MG63 (cell line): ENCODE data around the gene ERCC6L2. TPM values are rescaled to one million over a fixed set of nuclear protein-coding genes. Genes with fewer than 3 reads are reported as not detected.

Experiments
- DNase-seq: peaks from one replicate; pipeline ENCODE4 v3.0.0-alpha.2; 2020
- H3K27me3 ChIP-seq: fragments of 250-450 bp; sonication (Bioruptor Pico); 2 replicates; pipeline ENCODE4 v1.5.1; 2020; ENCODE audit warnings: mild to moderate bottlenecking, moderate library complexity
- H3K36me3 ChIP-seq: fragments of 250-450 bp; sonication (Bioruptor Pico); 2 replicates; pipeline ENCODE4 v1.5.1; 2020; ENCODE audit warnings: mild to moderate bottlenecking, moderate library complexity
- H3K4me3 ChIP-seq: fragments of 250-450 bp; sonication (Bioruptor Pico); 2 replicates; pipeline ENCODE4 v1.5.1; 2020; ENCODE audit warnings: mild to moderate bottlenecking, moderate library complexity
- H3K9me3 ChIP-seq: fragments of 250-450 bp; sonication (Bioruptor Pico); 2 replicates; pipeline ENCODE4 v1.5.1; 2020; ENCODE audit warnings: mild to moderate bottlenecking, moderate library complexity
- total RNA-seq: library from RNA; depleted of rRNA; stranded (reverse); fragments of >200 nt; shearing (Covaris generic); gene quantifications from 2 replicates; pipeline ENCODE4 v1.2.3, GENCODE V29; 2014; ENCODE audit warnings: low replicate concordance

Gene ERCC6L2
- total RNA-seq, 1 experiment from 2014 or later: 24.2 TPM

GRCh38 chr9:95937131-95937530, 61.6 kb downstream of the ERCC6L2 start:
- H3K27me3 ChIP-seq: no peaks in the 10 kb centered on the region
- H3K36me3 ChIP-seq: peaks cover 72% of the 10 kb centered on the region
- H3K4me3 ChIP-seq: no peak overlapping the region
- no peak for DNase-seq
- H3K9me3 ChIP-seq: peaks cover 12% of the 10 kb centered on the region

DNA sequence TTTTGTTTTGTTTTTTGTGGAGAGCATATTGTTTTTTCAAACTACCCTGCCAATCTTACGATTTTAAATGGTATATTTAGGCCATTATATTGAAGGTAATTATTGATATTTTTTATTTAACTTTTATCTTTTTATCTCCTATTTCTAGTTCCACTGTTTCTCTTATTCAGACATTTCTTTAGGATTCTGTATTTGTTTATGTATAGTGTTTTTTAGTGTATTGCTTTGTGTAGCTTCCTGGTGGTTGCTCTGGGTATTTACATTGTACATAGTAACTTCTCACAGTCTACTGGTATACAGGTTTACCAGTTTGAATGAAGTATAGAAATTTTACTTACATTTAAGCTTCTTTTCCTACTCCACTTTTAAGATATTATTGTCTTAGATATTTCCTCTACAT, 63.2 kb downstream of the ERCC6L2 start:
- no peak for DNase-seq
- H3K9me3 ChIP-seq: peaks cover 15% of the 10 kb centered on the region
- no peak overlapping the region for H3K4me3 ChIP-seq
- no peaks in the 10 kb centered on the region for H3K27me3 ChIP-seq
- H3K36me3 ChIP-seq: peaks cover 74% of the 10 kb centered on the region

DNA sequence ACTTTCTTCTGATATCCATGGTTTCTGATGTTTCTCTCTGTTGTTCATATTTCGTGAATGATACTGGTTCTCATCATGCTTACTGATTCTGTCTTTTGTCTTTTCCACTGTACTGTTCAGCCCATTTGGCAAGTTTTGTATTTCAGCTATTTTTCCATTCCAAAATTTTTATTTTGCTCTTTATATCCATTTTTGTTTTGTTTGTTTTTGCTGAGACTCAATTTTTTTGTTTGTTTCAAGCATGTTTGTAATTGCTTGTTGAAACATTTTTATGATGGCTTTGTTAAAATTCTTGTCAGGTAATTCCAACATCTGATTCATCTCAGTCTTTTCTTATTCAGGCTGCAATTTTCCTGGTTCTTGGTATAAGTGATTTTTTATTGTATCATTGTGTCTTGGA, 64.0 kb downstream of the ERCC6L2 start:
- Histone ChIP-seq H3K4me3 (no peak overlapping the region), H3K9me3 (peaks cover 15% of the 10 kb centered on the region), H3K27me3 (no peaks in the 10 kb centered on the region), H3K36me3 (peaks cover 74% of the 10 kb centered on the region)
- no peak for DNase-seq

GRCh38 chr9:95940265-95940664, 64.8 kb downstream of the ERCC6L2 start:
- DNase-seq: no peak

DNA sequence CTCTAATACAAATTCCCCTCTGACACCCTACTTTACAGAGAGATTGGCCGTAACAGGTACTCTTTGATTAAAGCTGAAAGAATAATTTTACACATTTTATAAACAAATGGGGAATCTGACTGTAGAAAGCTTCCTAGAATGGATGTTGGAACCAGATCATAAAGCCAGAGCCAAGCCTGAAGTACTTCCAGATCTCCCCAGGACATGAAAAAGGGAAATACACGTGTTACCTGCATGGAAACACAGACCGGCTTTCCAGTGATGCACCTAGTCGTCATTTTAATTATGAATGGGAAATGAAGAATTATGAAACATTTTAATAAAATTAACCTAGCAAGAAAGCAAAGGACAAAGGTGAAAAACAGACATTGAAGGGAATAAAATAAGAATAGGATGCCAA, 66.5 kb downstream of the ERCC6L2 start:
- peaks cover 22% of the 10 kb centered on the region for H3K9me3 ChIP-seq
- no peak overlapping the region for H3K4me3 ChIP-seq
- no peak for DNase-seq
- no peaks in the 10 kb centered on the region for H3K27me3 ChIP-seq
- peaks cover 78% of the 10 kb centered on the region for H3K36me3 ChIP-seq

More at GRCh38 chr9:95940265-95940664, 64.8 kb downstream of the ERCC6L2 start:
- Histone ChIP-seq H3K27me3 (no peaks in the 10 kb centered on the region), H3K9me3 (peaks cover 15% of the 10 kb centered on the region), H3K4me3 (no peak overlapping the region), H3K36me3 (peaks cover 74% of the 10 kb centered on the region)

DNA sequence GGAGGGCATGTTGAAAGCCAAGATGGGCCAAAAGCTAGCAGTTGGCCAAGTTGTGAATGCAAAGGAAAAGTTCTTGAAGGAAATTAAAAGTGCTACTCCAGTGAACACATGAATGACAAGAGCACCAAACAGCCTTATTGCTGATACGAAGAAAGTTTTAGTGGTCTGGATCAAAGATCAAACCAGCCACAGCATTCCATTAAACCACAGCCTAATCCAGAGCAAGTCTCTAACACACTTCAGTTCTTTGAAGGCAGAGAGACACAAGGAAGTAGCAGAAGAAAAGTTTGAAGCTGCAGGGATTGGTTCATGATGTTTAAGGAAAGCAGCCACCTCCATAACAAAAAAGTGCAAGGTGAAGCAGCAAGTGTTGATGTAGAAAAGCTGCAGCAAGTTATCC, 71.6 kb downstream of the ERCC6L2 start:
- H3K4me3 ChIP-seq: no peak overlapping the region
- DNase-seq: no peak
- H3K27me3 ChIP-seq: no peaks in the 10 kb centered on the region
- peaks cover 28% of the 10 kb centered on the region for H3K9me3 ChIP-seq
- peaks cover 92% of the 10 kb centered on the region for H3K36me3 ChIP-seq

GRCh38 chr9:95952471-95952870, 77.0 kb downstream of the ERCC6L2 start:
- no peak for DNase-seq
- peaks cover 20% of the 10 kb centered on the region for H3K9me3 ChIP-seq
- H3K36me3 ChIP-seq: peaks cover 65% of the 10 kb centered on the region
- H3K27me3 ChIP-seq: no peaks in the 10 kb centered on the region
- H3K4me3 ChIP-seq: no peak overlapping the region

- Histone ChIP-seq H3K36me3 (peaks cover 59% of the 10 kb centered on the region), H3K27me3 (no peaks in the 10 kb centered on the region), H3K9me3 (0 out of 2 replicates have a peak, but pooled peaks cover 10% of the 10 kb centered on the region), H3K4me3 (no peak overlapping the region)
- no peak for DNase-seq
Observed at GRCh38 chr9:95953986-95954385, 78.5 kb downstream of the ERCC6L2 start.

GRCh38 chr9:95954940-95955339, 79.4 kb downstream of the ERCC6L2 start:
- Histone ChIP-seq H3K4me3 (no peak overlapping the region), H3K27me3 (no peaks in the 10 kb centered on the region), H3K9me3 (0 out of 2 replicates have a peak, but pooled peaks cover 10% of the 10 kb centered on the region), H3K36me3 (peaks cover 56% of the 10 kb centered on the region)
- no peak for DNase-seq

- no peaks in the 10 kb centered on the region for H3K27me3 ChIP-seq
- DNase-seq: no peak
- no peaks in the 10 kb centered on the region for H3K9me3 ChIP-seq
- peaks cover 32% of the 10 kb centered on the region for H3K36me3 ChIP-seq
- no peak overlapping the region for H3K4me3 ChIP-seq
Observed at GRCh38 chr9:95962936-95963335, 87.4 kb downstream of the ERCC6L2 start.

- Histone ChIP-seq H3K27me3 (no peaks in the 10 kb centered on the region), H3K36me3 (peaks cover 28% of the 10 kb centered on the region; the same call in 1 of the 2 replicates)
- no peak for DNase-seq
Observed at GRCh38 chr9:95963659-95964058, 88.2 kb downstream of the ERCC6L2 start.

GRCh38 chr9:95966306-95966705, 90.8 kb downstream of the ERCC6L2 start:
- peaks cover 14% of the 10 kb centered on the region; the same call in 1 of the 2 replicates for H3K36me3 ChIP-seq
- no peaks in the 10 kb centered on the region for H3K9me3 ChIP-seq
- DNase-seq: no peak
- no peaks in the 10 kb centered on the region for H3K27me3 ChIP-seq
- no peak overlapping the region for H3K4me3 ChIP-seq

More at GRCh38 chr9:95963659-95964058, 88.2 kb downstream of the ERCC6L2 start:
- H3K9me3 ChIP-seq: no peaks in the 10 kb centered on the region
- H3K4me3 ChIP-seq: no peak overlapping the region

DNA sequence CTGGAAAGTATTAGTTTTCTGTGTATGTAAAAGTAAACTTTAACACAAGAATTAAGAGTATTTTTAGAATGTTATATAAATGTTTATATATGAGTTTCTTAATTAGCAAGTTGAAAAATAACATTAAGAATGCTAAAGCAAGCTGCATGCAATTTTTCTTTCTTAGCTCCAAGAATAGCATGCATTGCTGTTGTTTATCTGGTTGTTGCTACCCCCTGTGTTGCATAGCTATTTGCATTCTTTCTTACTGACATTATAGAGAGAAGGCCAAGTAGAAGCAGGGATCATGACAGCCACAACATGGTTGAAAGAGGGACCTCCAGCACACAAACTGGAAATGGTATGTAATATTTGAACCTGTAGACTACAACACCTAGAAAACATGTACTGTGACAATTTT, 94.8 kb downstream of the ERCC6L2 start:
- DNase-seq: no peak
- Histone ChIP-seq H3K4me3 (no peak overlapping the region), H3K9me3 (no peaks in the 10 kb centered on the region), H3K27me3 (no peaks in the 10 kb centered on the region), H3K36me3 (peaks cover 34% of the 10 kb centered on the region)

DNA sequence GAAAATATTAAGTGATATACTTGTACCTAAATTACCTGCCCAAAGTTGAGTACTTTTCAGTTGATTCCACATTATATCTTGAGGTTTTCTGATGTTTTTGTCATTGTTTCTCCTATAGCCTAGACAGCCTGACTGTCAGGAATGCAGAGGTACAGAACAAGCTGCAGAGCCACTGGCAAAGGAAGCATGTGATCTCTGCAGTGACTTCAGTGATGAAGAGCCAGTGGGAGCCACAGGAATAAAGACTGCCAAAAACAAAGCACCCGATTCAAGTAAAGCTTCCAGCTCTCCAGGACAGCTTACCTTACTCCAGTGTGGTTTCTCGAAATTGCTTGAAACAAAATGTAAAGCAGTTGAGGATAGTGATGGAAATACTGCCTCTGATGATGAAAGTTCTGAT, 96.3 kb downstream of the ERCC6L2 start:
- no peak overlapping the region for H3K4me3 ChIP-seq
- no peaks in the 10 kb centered on the region for H3K9me3 ChIP-seq
- no peaks in the 10 kb centered on the region for H3K27me3 ChIP-seq
- H3K36me3 ChIP-seq: peaks cover 32% of the 10 kb centered on the region
- no peak for DNase-seq

DNA sequence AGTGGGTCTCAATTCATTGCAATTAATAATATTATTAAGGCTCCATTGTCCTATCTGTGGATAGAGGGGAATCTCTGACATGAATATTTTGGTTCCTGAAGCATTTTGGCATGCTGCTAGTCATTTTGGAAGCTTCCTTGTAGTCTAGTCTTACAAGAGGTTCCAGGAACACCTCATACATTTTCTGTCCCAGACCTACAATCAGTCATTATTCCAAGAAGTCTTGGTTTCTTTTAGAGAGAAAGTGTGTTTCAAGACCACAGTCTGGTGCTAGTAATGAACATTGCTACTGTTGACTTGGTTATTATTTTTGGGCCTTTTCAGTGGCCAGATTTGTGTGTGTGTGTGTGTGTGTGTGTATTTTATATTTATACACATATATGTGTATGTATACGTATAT, 98.9 kb downstream of the ERCC6L2 start:
- Histone ChIP-seq H3K9me3 (no peaks in the 10 kb centered on the region), H3K27me3 (no peaks in the 10 kb centered on the region), H3K36me3 (peaks cover 34% of the 10 kb centered on the region), H3K4me3 (no peak overlapping the region)
- no peak for DNase-seq

- no peaks in the 10 kb centered on the region for H3K9me3 ChIP-seq
- no peaks in the 10 kb centered on the region for H3K27me3 ChIP-seq
- H3K36me3 ChIP-seq: peaks cover 19% of the 10 kb centered on the region
- DNase-seq: no peak
- H3K4me3 ChIP-seq: no peak overlapping the region
Observed at GRCh38 chr9:95977371-95977770, 101.9 kb downstream of the ERCC6L2 start.

DNA sequence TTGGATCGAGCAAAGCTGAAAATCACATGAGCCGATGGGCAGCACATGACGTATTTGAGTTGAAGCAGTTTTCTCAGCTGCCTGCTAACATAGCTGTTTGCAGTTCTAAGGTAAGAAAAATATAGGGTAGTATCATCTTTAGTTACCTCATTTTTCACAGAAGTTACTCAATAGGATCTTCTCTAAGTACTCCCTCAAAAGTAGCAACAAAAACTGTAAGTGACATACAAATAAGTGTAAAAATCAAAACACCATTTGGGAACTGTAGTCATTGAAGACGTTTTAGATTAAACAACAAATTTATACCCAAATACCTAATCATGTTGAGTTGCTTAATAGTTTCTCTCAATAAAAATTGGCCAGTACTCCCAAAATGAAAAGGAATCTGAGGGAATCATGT, 102.6 kb downstream of the ERCC6L2 start:
- DNase-seq: no peak
- H3K4me3 ChIP-seq: no peak overlapping the region
- peaks cover 12% of the 10 kb centered on the region for H3K36me3 ChIP-seq
- H3K9me3 ChIP-seq: no peaks in the 10 kb centered on the region
- no peaks in the 10 kb centered on the region for H3K27me3 ChIP-seq

- Histone ChIP-seq H3K4me3 (no peak overlapping the region), H3K27me3 (no peaks in the 10 kb centered on the region), H3K36me3 (peaks cover 6% of the 10 kb centered on the region), H3K9me3 (no peaks in the 10 kb centered on the region)
- DNase-seq: no peak
Observed at GRCh38 chr9:95979446-95979845, 104.0 kb downstream of the ERCC6L2 start.
